SK-N-MC (cell line): Measurements from ENCODE around the gene MAP3K2.
A peak's percentile ranks its signal among the peaks of the same experiment; 100 is the strongest.

Experiments used
- DNase-seq: peaks from one replicate; pipeline ENCODE4 v3.0.0-alpha.2; 2011; ENCODE audit warnings: low read depth, low spot score
- H3K27ac ChIP-seq: fragments of 200-600 bp; sonication (generic); 2 replicates; pipeline ENCODE4 v1.5.1; 2016; ENCODE audit warnings: mixed run types
- H3K36me3 ChIP-seq: fragments of 200-600 bp; sonication (generic); 2 replicates; pipeline ENCODE4 v1.6.1; 2017; ENCODE audit warnings: antibody characterized with exemption, low read length, mixed read lengths; ENCODE audit not compliant: insufficient read depth
- H3K4me3 ChIP-seq: fragments of 200-600 bp; sonication (generic); 2 replicates; pipeline ENCODE4 v1.5.1; 2016
- H3K9ac ChIP-seq: fragments of 200-600 bp; sonication (generic); 2 replicates; pipeline ENCODE4 v1.8.0; 2017; ENCODE audit warnings: mixed run types, mixed read lengths; ENCODE audit not compliant: insufficient read length
- H3K9me3 ChIP-seq: fragments of 200-600 bp; sonication (generic); 2 replicates; pipeline ENCODE4 v1.6.1; 2017; ENCODE audit warnings: low read depth, mild to moderate bottlenecking, antibody characterized with exemption, low read length, moderate library complexity, mixed read lengths
- EZH2 ChIP-seq: fragments of 200-600 bp; sonication (generic); IDR thresholded peaks from one replicate; pipeline ENCODE4 v1.6.1; 2017; ENCODE audit warnings: antibody characterized with exemption
- FOXP2 ChIP-seq: optimal IDR thresholded peaks from 2 replicates; pipeline ENCODE3; 2011; ENCODE audit warnings: mild to moderate bottlenecking, moderate library complexity; ENCODE audit not compliant: insufficient read depth; ENCODE audit errors: extremely low read length, control extremely low read depth
- POLR2AphosphoS5 ChIP-seq: IDR thresholded peaks from 2 replicates; pipeline ENCODE4 v1.6.1; 2012; ENCODE audit warnings: mild to moderate bottlenecking, low read depth, low read length, borderline replicate concordance

The MAP3K2 gene

GRCh38 chr2:127417406-127417805, 29.6 kb upstream of the MAP3K2 start:
- no peak for DNase-seq
- no peak overlapping the region for H3K4me3 ChIP-seq
- no peak overlapping the region for H3K9ac ChIP-seq
- no peaks in the 10 kb centered on the region; the same call in 1 of the 2 replicates for H3K36me3 ChIP-seq
- TF ChIP-seq POLR2AphosphoS5 (no peak), FOXP2 (no peak), EZH2 (no peak)
- H3K9me3 ChIP-seq, result peaks cover 10% of the 10 kb centered on the region; the same call in 1 of the 2 replicates
- no peak overlapping the region for H3K27ac ChIP-seq

GRCh38 chr2:127416506-127417001, 28.8 kb upstream of the MAP3K2 start:
- Histone ChIP-seq H3K9me3 (peaks cover 10% of the 10 kb centered on the region; the same call in 1 of the 2 replicates), H3K36me3 (no peaks in the 10 kb centered on the region; the same call in 1 of the 2 replicates), H3K27ac (no peak overlapping the region; the same call in 1 of the 2 replicates), H3K9ac (no peak overlapping the region), H3K4me3 (peak overlapping the region; percentile 23; the same call in 1 of the 2 replicates)
- DNase-seq, result no peak
- TF ChIP-seq FOXP2, result no peak
- TF ChIP-seq EZH2, result no peak
- TF ChIP-seq POLR2AphosphoS5, result no peak

GRCh38 chr2:127415593-127416505, 28.1 kb upstream of the MAP3K2 start:
- no peak overlapping the region for H3K4me3 ChIP-seq
- no peak overlapping the region for H3K27ac ChIP-seq
- peaks cover 10% of the 10 kb centered on the region; the same call in 1 of the 2 replicates for H3K9me3 ChIP-seq
- DNase-seq, result no peak
- H3K36me3 ChIP-seq, result no peaks in the 10 kb centered on the region; the same call in 1 of the 2 replicates
- no peak overlapping the region for H3K9ac ChIP-seq
- TF ChIP-seq POLR2AphosphoS5, result no peak
- TF ChIP-seq FOXP2, result no peak
- TF ChIP-seq EZH2, result no peak

- Histone ChIP-seq H3K9me3 (peaks cover 10% of the 10 kb centered on the region; the same call in 1 of the 2 replicates), H3K9ac (no peak overlapping the region), H3K27ac (peak overlapping the region; percentile 97), H3K4me3 (no peak overlapping the region), H3K36me3 (no peaks in the 10 kb centered on the region; the same call in 1 of the 2 replicates)
- DNase-seq, result no peak
- no peak for TF ChIP-seq FOXP2
- TF ChIP-seq EZH2, result no peak
- TF ChIP-seq POLR2AphosphoS5, result no peak
Measured at GRCh38 chr2:127414638-127415592, 27.1 kb upstream of the MAP3K2 start.

- no peaks in the 10 kb centered on the region; the same call in 1 of the 2 replicates for H3K36me3 ChIP-seq
- H3K9me3 ChIP-seq, result peaks cover 10% of the 10 kb centered on the region; the same call in 1 of the 2 replicates
- DNase-seq, result peak; percentile 62
- H3K9ac ChIP-seq, result no peak overlapping the region
- peak overlapping the region; percentile 97 for H3K27ac ChIP-seq
- TF ChIP-seq FOXP2, result no peak
- TF ChIP-seq POLR2AphosphoS5, result peak; percentile 26; the same call in 1 of the 2 replicates
- H3K4me3 ChIP-seq, result peak overlapping the region; percentile 25
Measured at GRCh38 chr2:127413782-127414637, 26.2 kb upstream of the MAP3K2 start.

- H3K9me3 ChIP-seq, result peaks cover 10% of the 10 kb centered on the region; the same call in 1 of the 2 replicates
- TF ChIP-seq POLR2AphosphoS5 (no peak), EZH2 (no peak), FOXP2 (no peak)
- peak overlapping the region; percentile 21 for H3K9ac ChIP-seq
- H3K4me3 ChIP-seq, result peak overlapping the region; percentile 25; the same call in 1 of the 2 replicates
- H3K36me3 ChIP-seq, result no peaks in the 10 kb centered on the region; the same call in 1 of the 2 replicates
- H3K27ac ChIP-seq, result peak overlapping the region; percentile 97
- DNase-seq, result no peak
Measured at GRCh38 chr2:127413200-127413599, 25.4 kb upstream of the MAP3K2 start.

GRCh38 chr2:127411653-127412369, 24.0 kb upstream of the MAP3K2 start:
- TF ChIP-seq POLR2AphosphoS5 (no peak), EZH2 (no peak), FOXP2 (no peak)
- peak overlapping the region; percentile 97 for H3K27ac ChIP-seq
- no peak for DNase-seq

More at GRCh38 chr2:127411653-127412369, 24.0 kb upstream of the MAP3K2 start:
- Histone ChIP-seq H3K9ac (peak overlapping the region; percentile 62), H3K36me3 (no peaks in the 10 kb centered on the region; the same call in 1 of the 2 replicates), H3K9me3 (peaks cover 10% of the 10 kb centered on the region; the same call in 1 of the 2 replicates), H3K4me3 (peak overlapping the region; percentile 65)
